Neural progenitor cell (in vitro differentiated cells): Measurements from ENCODE around the gene PARK7. TPM values are rescaled to one million over a fixed set of nuclear protein-coding genes. Genes with fewer than 3 reads are reported as not detected.

Experiments
- DNase-seq: peaks from one replicate; pipeline ENCODE4 v3.0.0-alpha.2; 2016; ENCODE audit warnings: low spot score
- H2AFZ ChIP-seq: fragments of 200-600 bp; sonication (generic); replicated peaks from 2 replicates; pipeline ENCODE4 v1.6.1; 2016; ENCODE audit warnings: antibody characterized with exemption
- H3F3A ChIP-seq: fragments of 200-600 bp; sonication (generic); 2 replicates; pipeline ENCODE4 v1.6.1; 2016; ENCODE audit warnings: antibody characterized with exemption, low read depth
- H3K27ac ChIP-seq: fragments of 200-600 bp; sonication (generic); 2 replicates; pipeline ENCODE4 v1.5.1; 2016; ENCODE audit warnings: mild to moderate bottlenecking
- H3K27me3 ChIP-seq: fragments of 200-600 bp; sonication (generic); 2 replicates; pipeline ENCODE4 v1.6.1; 2016; ENCODE audit warnings: mild to moderate bottlenecking, moderate library complexity
- H3K36me3 ChIP-seq: fragments of 200-600 bp; sonication (generic); 2 replicates; pipeline ENCODE4 v1.5.1; 2016
- H3K4me1 ChIP-seq: fragments of 200-600 bp; sonication (generic); 2 replicates; pipeline ENCODE4 v1.6.1; 2016; ENCODE audit warnings: mixed run types
- H3K4me2 ChIP-seq: fragments of 200-600 bp; sonication (generic); 2 replicates; pipeline ENCODE4 v1.6.1; 2016
- H3K4me3 ChIP-seq: fragments of 200-600 bp; sonication (generic); 2 replicates; pipeline ENCODE4 v1.5.1; 2016
- H3K79me2 ChIP-seq: fragments of 200-600 bp; sonication (generic); 2 replicates; pipeline ENCODE4 v1.6.1; 2016; ENCODE audit warnings: low read depth
- H3K9ac ChIP-seq: fragments of 200-600 bp; sonication (generic); 2 replicates; pipeline ENCODE4 v1.6.1; 2016
- H3K9me3 ChIP-seq: fragments of 200-600 bp; sonication (generic); 2 replicates; pipeline ENCODE4 v1.5.1; 2016; ENCODE audit warnings: low read depth
- H4K20me1 ChIP-seq: fragments of 200-600 bp; sonication (generic); 2 replicates; pipeline ENCODE4 v1.6.1; 2016; ENCODE audit warnings: low read depth
- H3K27ac Mint-ChIP-seq: 3 replicates; pipeline ENCODE4 v1.8.0; 2021; ENCODE audit warnings: mixed read lengths
- H3K27me3 Mint-ChIP-seq: 2 replicates; pipeline ENCODE4 v1.8.0; 2022; ENCODE audit warnings: low read depth, mild to moderate bottlenecking, inconsistent platforms, moderate library complexity, mixed read lengths; ENCODE audit not compliant: insufficient read depth
- H3K36me3 Mint-ChIP-seq: 3 replicates; pipeline ENCODE4 v1.8.0; 2021; ENCODE audit warnings: mixed read lengths
- H3K4me1 Mint-ChIP-seq: 3 replicates; pipeline ENCODE4 v1.8.0; 2021; ENCODE audit warnings: mixed read lengths
- H3K4me3 Mint-ChIP-seq: 3 replicates; pipeline ENCODE4 v1.8.0; 2021; ENCODE audit warnings: mild to moderate bottlenecking, moderate library complexity, mixed read lengths
- H3K9me3 Mint-ChIP-seq: 3 replicates; pipeline ENCODE4 v1.8.0; 2020; ENCODE audit warnings: mixed read lengths
- CTCF ChIP-seq: fragments of 200-600 bp; sonication (generic); IDR thresholded peaks from 2 replicates; pipeline ENCODE4 v1.5.1; 2017; ENCODE audit warnings: antibody characterized with exemption, mild to moderate bottlenecking
- EZH2 ChIP-seq: fragments of 200-600 bp; sonication (generic); IDR thresholded peaks from 2 replicates; pipeline ENCODE4 v1.6.1; 2017; ENCODE audit warnings: antibody characterized with exemption, mild to moderate bottlenecking, moderate library complexity
- EZH2phosphoT487 ChIP-seq: fragments of 200-600 bp; sonication (generic); IDR thresholded peaks from 2 replicates; pipeline ENCODE4 v1.6.1; 2017; ENCODE audit warnings: antibody characterized with exemption
- total RNA-seq: library from RNA; depleted of rRNA; stranded (reverse); fragments of >200 nt; gene quantifications from 2 replicates; pipeline ENCODE4 v1.2.3, GENCODE V29; 2015; ENCODE audit warnings: low replicate concordance

Gene PARK7
- total RNA-seq = 193 and 214 TPM in 2 replicates

GRCh38 chr1:7961216-7962013, at the start of gene PARK7:
TSS of gene PARK7 (plus strand) at chr1:7961711. CDS start at chr1:7962786, 1,075 bp downstream.
- peak within 1 kb of the TSS; percentile 87 for H3K4me3 ChIP-seq
- peaks cover 40% of the 10 kb centered on the region for H3K79me2 ChIP-seq
- Mint-ChIP-seq H3K4me3 (peak within 1 kb of the TSS; percentile 97), H3K36me3 (peaks cover 15% of the 10 kb centered on the region), H3K27ac (peak within 1 kb of the TSS; percentile 98), H3K9me3 (no peaks in the 10 kb centered on the region), H3K27me3 (peaks cover 2% of the 10 kb centered on the region), H3K4me1 (peaks cover 21% of the 10 kb centered on the region)
- H3K9me3 ChIP-seq = no peaks in the 10 kb centered on the region
- H3K9ac ChIP-seq = peak within 1 kb of the TSS; percentile 76
- DNase-seq = peak; percentile 100
- H3F3A ChIP-seq = peaks cover 7% of the 10 kb centered on the region
- H3K27ac ChIP-seq = peak within 1 kb of the TSS; percentile 10
- no peaks in the 10 kb centered on the region for H3K27me3 ChIP-seq
- peaks cover 9% of the 10 kb centered on the region for H3K36me3 ChIP-seq
- H3K4me2 ChIP-seq = peak within 1 kb of the TSS; percentile 92
- H4K20me1 ChIP-seq = peaks cover 5% of the 10 kb centered on the region
- TF ChIP-seq CTCF = peak; percentile 45
- TF ChIP-seq EZH2 = no peak
- no peak for TF ChIP-seq EZH2phosphoT487
- peak within 1 kb of the TSS; percentile 85 for H2AFZ ChIP-seq
- peaks cover 9% of the 10 kb centered on the region for H3K4me1 ChIP-seq

DNA sequence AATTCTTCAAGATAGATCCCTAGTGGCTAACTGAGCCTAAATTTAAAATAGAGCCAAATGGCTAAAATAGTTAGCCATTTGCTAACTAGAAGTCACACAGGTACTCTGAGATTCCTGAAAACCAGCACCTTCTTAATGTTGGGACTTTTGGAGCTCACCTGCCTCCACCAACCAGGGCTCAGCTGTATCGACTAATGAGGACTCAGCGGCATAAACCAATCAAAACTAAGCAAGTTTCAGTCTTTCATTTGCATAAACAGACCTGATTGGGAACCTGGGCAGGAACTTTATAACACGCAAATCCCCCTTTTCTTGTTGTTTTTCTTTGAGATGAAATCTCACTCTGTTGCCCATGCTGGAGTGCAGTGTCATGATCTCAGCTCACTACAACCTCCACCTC, 49.4 kb upstream of the PARK7 start:
- no peaks in the 10 kb centered on the region for H3F3A ChIP-seq

DNA sequence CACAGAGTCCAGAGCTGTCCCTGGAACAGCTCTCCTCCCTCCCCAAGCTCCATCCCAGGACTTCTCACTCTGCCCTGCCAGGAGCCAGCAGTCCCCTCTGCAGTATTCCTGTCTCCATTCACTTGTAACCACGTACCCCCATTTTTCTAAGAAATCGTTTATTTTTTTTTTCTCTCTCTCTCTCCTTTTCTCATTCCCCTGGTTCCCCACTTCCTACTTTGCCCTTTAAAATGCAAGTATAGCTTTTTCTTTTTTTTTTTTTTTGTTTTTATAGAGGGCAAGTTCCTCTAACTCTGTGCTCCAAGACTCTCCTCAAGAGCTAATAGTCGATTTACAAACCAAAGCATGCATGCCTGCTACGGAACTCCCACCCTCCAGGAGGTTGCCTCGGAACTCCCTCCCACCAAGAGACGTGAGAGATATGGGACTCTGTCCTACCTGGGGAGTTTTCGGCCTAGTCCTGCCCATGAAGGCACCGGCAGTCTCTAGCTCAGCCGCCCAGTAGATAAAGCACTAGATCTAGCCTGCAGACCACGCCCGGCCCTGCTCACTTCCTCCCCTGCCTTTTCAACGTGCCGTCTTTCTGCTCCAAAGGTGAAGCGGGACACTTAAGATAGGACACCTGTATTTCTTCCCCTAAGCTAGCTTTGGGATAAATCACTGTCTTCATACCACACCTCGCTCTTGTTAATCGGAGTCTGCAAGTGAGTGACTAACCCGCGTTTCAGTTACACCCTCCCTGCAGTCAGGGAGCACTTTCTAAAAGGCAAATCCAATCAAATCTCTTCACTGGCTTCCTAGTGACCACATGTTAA, 48.6 kb upstream of the PARK7 start:
- Mint-ChIP-seq H3K27me3 (peaks cover 4% of the 10 kb centered on the region), H3K36me3 (no peaks in the 10 kb centered on the region), H3K27ac (peak overlapping the region; percentile 74), H3K4me1 (peaks cover 4% of the 10 kb centered on the region), H3K4me3 (no peak overlapping the region), H3K9me3 (no peaks in the 10 kb centered on the region)
- H3K4me1 ChIP-seq = no peaks in the 10 kb centered on the region
- no peak for TF ChIP-seq EZH2phosphoT487
- TF ChIP-seq EZH2 = no peak
- TF ChIP-seq CTCF = no peak
- no peaks in the 10 kb centered on the region for H3K36me3 ChIP-seq
- H3K4me2 ChIP-seq = no peak overlapping the region
- DNase-seq = no peak
- H3K4me3 ChIP-seq = no peak overlapping the region
- no peaks in the 10 kb centered on the region for H3K79me2 ChIP-seq
- no peaks in the 10 kb centered on the region for H4K20me1 ChIP-seq
- H2AFZ ChIP-seq = no peak overlapping the region
- no peaks in the 10 kb centered on the region for H3K9me3 ChIP-seq
- no peaks in the 10 kb centered on the region for H3K27me3 ChIP-seq
- H3F3A ChIP-seq = no peaks in the 10 kb centered on the region
- no peak overlapping the region for H3K27ac ChIP-seq
- H3K9ac ChIP-seq = no peak overlapping the region

More for the DNA sequence above, 49.4 kb upstream of the PARK7 start:
- no peak for DNase-seq
- no peak overlapping the region for H3K27ac Mint-ChIP-seq
- H3K36me3 Mint-ChIP-seq = no peaks in the 10 kb centered on the region
- no peaks in the 10 kb centered on the region for H3K9me3 Mint-ChIP-seq
- H3K9ac ChIP-seq = no peak overlapping the region
- no peaks in the 10 kb centered on the region for H3K36me3 ChIP-seq
- no peaks in the 10 kb centered on the region for H3K9me3 ChIP-seq
- no peak overlapping the region for H2AFZ ChIP-seq
- H3K79me2 ChIP-seq = no peaks in the 10 kb centered on the region
- no peak overlapping the region for H3K4me2 ChIP-seq
- H3K27me3 ChIP-seq = no peaks in the 10 kb centered on the region
- H3K27me3 Mint-ChIP-seq = peaks cover 4% of the 10 kb centered on the region
- H3K27ac ChIP-seq = no peak overlapping the region
- no peak overlapping the region for H3K4me3 ChIP-seq
- H3K4me1 ChIP-seq = no peaks in the 10 kb centered on the region
- no peaks in the 10 kb centered on the region for H4K20me1 ChIP-seq
- H3K4me1 Mint-ChIP-seq = peaks cover 4% of the 10 kb centered on the region
- TF ChIP-seq CTCF = no peak
- no peak for TF ChIP-seq EZH2phosphoT487
- no peak overlapping the region for H3K4me3 Mint-ChIP-seq
